DND-41 (cell line): ENCODE data around the gene DGKB.

Experiments used
- ATAC-seq: fragments of 200-7000 bp; cut with Tn5 transposase; 3 replicates; pipeline ENCODE4 v1.9.1; 2021; ENCODE audit warnings: low read depth; ENCODE audit not compliant: insufficient read depth
- DNase-seq: peaks from one replicate; pipeline ENCODE4 v3.0.0-alpha.2; 2020
- H2AFZ ChIP-seq: 2 replicates; pipeline ENCODE4 v1.6.0; 2012; ENCODE audit warnings: low read depth, low read length
- H3K27ac ChIP-seq: 2 replicates; pipeline ENCODE4 v1.5.1; 2012; ENCODE audit warnings: low read length, inconsistent platforms
- H3K27me3 ChIP-seq: fragments of 200-600 bp; sonication (generic); 2 replicates; pipeline ENCODE4 v1.6.0; 2012; ENCODE audit warnings: low read length, mild to moderate bottlenecking, inconsistent platforms; ENCODE audit not compliant: insufficient read depth, poor library complexity
- H3K36me3 ChIP-seq: 2 replicates; pipeline ENCODE4 v1.5.1; 2012; ENCODE audit warnings: low read length, inconsistent platforms; ENCODE audit not compliant: insufficient read depth
- H3K4me1 ChIP-seq: 2 replicates; pipeline ENCODE4 v1.5.1; 2012; ENCODE audit warnings: mild to moderate bottlenecking, low read length; ENCODE audit not compliant: insufficient read depth
- H3K4me2 ChIP-seq: 2 replicates; pipeline ENCODE4 v1.6.0; 2012; ENCODE audit warnings: mild to moderate bottlenecking, moderate library complexity, low read length, inconsistent platforms; ENCODE audit not compliant: insufficient read depth
- H3K4me3 ChIP-seq, 2 experiments: fragments of 200-600 bp in 1 of 2; shearing (Covaris generic) in 1 of 2; 2 replicates each; pipeline ENCODE4 v1.5.1; 2012 to 2016; ENCODE audit warnings: inconsistent platforms in 2 of 2, low read length in 2 of 2, mild to moderate bottlenecking in 2 of 2, low read depth in 1 of 2, moderate library complexity in 1 of 2
- H3K79me2 ChIP-seq: 2 replicates; pipeline ENCODE4 v1.6.0; 2012; ENCODE audit warnings: low read length, inconsistent platforms; ENCODE audit not compliant: insufficient read depth
- H3K9ac ChIP-seq: 2 replicates; pipeline ENCODE4 v1.6.0; 2012; ENCODE audit warnings: low read depth, mild to moderate bottlenecking, inconsistent platforms, low read length, moderate library complexity
- H3K9me3 ChIP-seq: 2 replicates; pipeline ENCODE4 v1.5.1; 2012; ENCODE audit warnings: low read length, moderate library complexity, mild to moderate bottlenecking, inconsistent platforms; ENCODE audit not compliant: insufficient read depth, severe bottlenecking
- H4K20me1 ChIP-seq: 2 replicates; pipeline ENCODE4 v1.6.0; 2012; ENCODE audit warnings: low read length; ENCODE audit not compliant: insufficient read depth
- EZH2 ChIP-seq: IDR thresholded peaks from 3 replicates; pipeline ENCODE4 v1.6.1; 2012; ENCODE audit warnings: borderline replicate concordance, low read depth, mild to moderate bottlenecking, moderate library complexity, low read length, inconsistent platforms; ENCODE audit not compliant: severe bottlenecking
- TF ChIP-seq, protein P1 (sequence below): IDR thresholded peaks from 2 replicates; pipeline ENCODE4 v1.5.1; 2012; ENCODE audit warnings: borderline replicate concordance, low read length, moderate library complexity, mild to moderate bottlenecking; ENCODE audit not compliant: poor library complexity, severe bottlenecking; ENCODE audit errors: extremely low read depth

DGKB gene

DNA sequence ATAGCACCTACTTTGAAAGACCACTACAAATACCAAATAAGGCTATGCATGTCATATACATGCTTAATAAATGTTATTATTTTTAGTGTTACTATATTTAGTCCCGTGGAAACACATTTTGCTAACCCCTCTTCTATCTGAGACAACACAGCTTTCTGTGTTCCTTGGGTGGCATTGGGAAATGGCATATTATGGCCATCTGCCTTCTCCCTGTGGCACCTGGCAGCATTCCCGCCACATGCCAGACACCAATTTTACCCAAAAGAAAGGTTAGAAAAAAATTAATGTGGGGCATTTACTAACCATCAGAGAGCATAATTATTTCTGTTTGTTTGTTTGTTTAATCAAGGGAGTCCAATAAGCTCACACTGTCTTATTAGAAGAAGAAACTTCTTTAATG, 744.4 kb downstream of the DGKB start:
- TF ChIP-seq, protein P1, sequence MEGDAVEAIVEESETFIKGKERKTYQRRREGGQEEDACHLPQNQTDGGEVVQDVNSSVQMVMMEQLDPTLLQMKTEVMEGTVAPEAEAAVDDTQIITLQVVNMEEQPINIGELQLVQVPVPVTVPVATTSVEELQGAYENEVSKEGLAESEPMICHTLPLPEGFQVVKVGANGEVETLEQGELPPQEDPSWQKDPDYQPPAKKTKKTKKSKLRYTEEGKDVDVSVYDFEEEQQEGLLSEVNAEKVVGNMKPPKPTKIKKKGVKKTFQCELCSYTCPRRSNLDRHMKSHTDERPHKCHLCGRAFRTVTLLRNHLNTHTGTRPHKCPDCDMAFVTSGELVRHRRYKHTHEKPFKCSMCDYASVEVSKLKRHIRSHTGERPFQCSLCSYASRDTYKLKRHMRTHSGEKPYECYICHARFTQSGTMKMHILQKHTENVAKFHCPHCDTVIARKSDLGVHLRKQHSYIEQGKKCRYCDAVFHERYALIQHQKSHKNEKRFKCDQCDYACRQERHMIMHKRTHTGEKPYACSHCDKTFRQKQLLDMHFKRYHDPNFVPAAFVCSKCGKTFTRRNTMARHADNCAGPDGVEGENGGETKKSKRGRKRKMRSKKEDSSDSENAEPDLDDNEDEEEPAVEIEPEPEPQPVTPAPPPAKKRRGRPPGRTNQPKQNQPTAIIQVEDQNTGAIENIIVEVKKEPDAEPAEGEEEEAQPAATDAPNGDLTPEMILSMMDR = no peak
- no peak for TF ChIP-seq EZH2
- H3K4me3 ChIP-seq = no peak overlapping the region
- H3K4me1 ChIP-seq = no peaks in the 10 kb centered on the region

DNA sequence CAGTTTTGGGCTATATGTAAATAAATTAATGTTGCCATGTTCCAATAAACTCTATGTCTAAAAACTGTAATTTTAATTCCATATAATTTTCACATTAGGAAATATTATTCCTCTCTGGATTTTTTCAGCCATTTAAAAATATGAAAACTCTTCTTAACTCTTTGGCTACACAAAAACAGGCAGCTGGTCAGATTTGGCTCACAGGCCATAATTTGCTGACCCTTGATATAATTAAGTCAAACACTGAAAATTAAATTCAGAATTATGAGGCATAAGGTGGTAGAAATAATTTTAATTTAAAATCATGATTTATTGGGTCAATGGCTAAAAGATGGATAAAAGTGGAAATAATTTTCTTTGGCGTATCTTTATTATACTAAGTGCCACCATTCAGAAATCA, 746.1 kb downstream of the DGKB start:
- Histone ChIP-seq H3K4me3 (no peak overlapping the region), H3K36me3 (no peaks in the 10 kb centered on the region), H3K27ac (no peak overlapping the region), H3K4me2 (no peak overlapping the region), H3K79me2 (no peaks in the 10 kb centered on the region), H2AFZ (no peak overlapping the region), H3K27me3 (no peaks in the 10 kb centered on the region), H3K9me3 (no peaks in the 10 kb centered on the region), H3K4me1 (no peaks in the 10 kb centered on the region), H3K9ac (no peak overlapping the region), H4K20me1 (no peaks in the 10 kb centered on the region)
- ATAC-seq = no peak
- TF ChIP-seq EZH2 = no peak
- TF ChIP-seq, protein P1 = no peak
- no peak for DNase-seq

More for the DNA sequence above, 744.4 kb downstream of the DGKB start:
- no peaks in the 10 kb centered on the region for H3K36me3 ChIP-seq
- no peaks in the 10 kb centered on the region for H4K20me1 ChIP-seq
- H3K9ac ChIP-seq = no peak overlapping the region
- no peak overlapping the region for H2AFZ ChIP-seq
- no peaks in the 10 kb centered on the region for H3K27me3 ChIP-seq
- no peaks in the 10 kb centered on the region for H3K79me2 ChIP-seq
- H3K4me2 ChIP-seq = no peak overlapping the region
- DNase-seq = no peak
- no peak for ATAC-seq
- H3K9me3 ChIP-seq = no peaks in the 10 kb centered on the region
- H3K27ac ChIP-seq = no peak overlapping the region

DNA sequence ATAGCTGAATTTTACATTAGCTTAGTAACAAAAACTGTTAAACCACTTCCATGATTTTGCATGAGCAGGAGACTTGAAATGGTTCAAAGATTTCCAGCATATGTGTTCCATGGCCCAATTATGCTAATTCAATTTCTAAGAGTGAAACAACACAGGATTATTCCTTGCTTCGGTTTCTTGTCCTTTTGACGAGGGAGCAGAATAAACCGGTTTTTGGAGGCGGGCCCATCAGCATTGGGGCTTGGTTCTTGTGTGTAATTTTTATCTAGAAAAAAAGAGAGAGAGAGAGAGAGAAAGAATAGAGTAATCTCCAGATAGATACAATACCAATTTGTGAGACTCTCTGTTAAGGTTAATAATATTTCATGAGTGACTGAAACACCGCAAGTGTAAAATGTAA, 753.6 kb downstream of the DGKB start:
- Histone ChIP-seq H3K9me3 (no peaks in the 10 kb centered on the region), H3K9ac (no peak overlapping the region), H2AFZ (no peak overlapping the region), H3K36me3 (no peaks in the 10 kb centered on the region), H3K4me1 (no peaks in the 10 kb centered on the region), H4K20me1 (no peaks in the 10 kb centered on the region), H3K79me2 (no peaks in the 10 kb centered on the region), H3K27me3 (no peaks in the 10 kb centered on the region), H3K4me2 (no peak overlapping the region), H3K27ac (no peak overlapping the region), H3K4me3 (no peak overlapping the region)
- no peak for TF ChIP-seq EZH2
- TF ChIP-seq, protein P1 = no peak
- ATAC-seq (no peak), DNase-seq (no peak)

DNA sequence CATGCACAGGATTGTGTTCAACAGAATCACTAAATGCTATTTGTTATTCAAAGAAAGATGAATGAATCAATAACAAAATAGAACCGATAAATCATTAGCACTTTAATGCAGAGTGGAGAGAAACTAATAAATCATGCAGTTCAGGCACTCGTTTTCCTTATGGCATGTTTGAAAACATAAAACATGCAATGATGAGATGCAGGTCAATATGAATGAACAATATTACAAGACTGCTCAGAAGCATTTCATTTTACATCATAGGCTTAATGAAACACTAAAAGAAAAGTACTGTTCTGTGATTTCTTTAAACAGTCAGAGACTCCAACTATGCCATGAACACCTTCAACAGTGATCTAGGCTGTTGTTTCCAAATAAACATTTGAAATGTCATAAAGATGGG, 755.0 kb downstream of the DGKB start:
- H4K20me1 ChIP-seq = no peaks in the 10 kb centered on the region
- no peak overlapping the region for H3K9ac ChIP-seq
- H3K36me3 ChIP-seq = no peaks in the 10 kb centered on the region
- no peaks in the 10 kb centered on the region for H3K9me3 ChIP-seq
- H3K4me2 ChIP-seq = no peak overlapping the region
- TF ChIP-seq, protein P1 = no peak
- TF ChIP-seq EZH2 = no peak
- no peaks in the 10 kb centered on the region for H3K79me2 ChIP-seq
- no peak for DNase-seq
- H3K4me3 ChIP-seq = no peak overlapping the region
- H3K27me3 ChIP-seq = no peaks in the 10 kb centered on the region
- H3K4me1 ChIP-seq = no peaks in the 10 kb centered on the region
- ATAC-seq = no peak
- H2AFZ ChIP-seq = no peak overlapping the region
- no peak overlapping the region for H3K27ac ChIP-seq
